Stomach (tissue), 19 donors: ENCODE measurements around the gene PLPPR3. TPM values are rescaled to one million over a fixed set of nuclear protein-coding genes. Genes with fewer than 3 reads are reported as not detected.
A peak's percentile ranks its signal among the peaks of the same experiment; 100 is the strongest.

Experiments used
- DNase-seq, 2 donors: peaks; one replicate each; pipeline versions ENCODE4 v3.0.0 to v3.0.0-alpha.2; 2013 to 2019
- H3K27ac ChIP-seq, 5 donors: fragments of 200-600 bp in 4 of 5; sonication (generic) in 4 of 5; one replicate each; pipeline ENCODE4 v1.5.1; 2013 to 2019; ENCODE audit warnings: mild to moderate bottlenecking in 1 of 5, moderate library complexity in 1 of 5
- H3K27me3 ChIP-seq, 3 donors: fragments of 200-600 bp; sonication (generic); one replicate each; pipeline ENCODE4 v1.5.1; 2017 to 2019; ENCODE audit warnings: mixed run types in 1 of 3
- H3K36me3 ChIP-seq, 4 donors: fragments of 200-600 bp; sonication (generic); 1 replicate in 3 of 4; 2 replicates in 1 of 4; pipeline ENCODE4 v1.5.1; 2016 to 2019
- H3K4me1 ChIP-seq, 4 donors: fragments of 200-600 bp; sonication (generic); one replicate each; pipeline ENCODE4 v1.5.1; 2016 to 2019
- H3K4me3 ChIP-seq, 4 donors: fragments of 200-600 bp; sonication (generic) in 3 of 4; one replicate each; pipeline ENCODE4 v1.5.1; 2016 to 2019; ENCODE audit warnings: mild to moderate bottlenecking in 1 of 4
- H3K9me3 ChIP-seq, 4 donors: fragments of 200-600 bp; sonication (generic); one replicate each; pipeline ENCODE4 v1.5.1; 2016 to 2019
- EP300 ChIP-seq: sonication (generic); formaldehyde crosslinking; IDR thresholded peaks from one replicate; pipeline ENCODE4 v1.6.1; 2017; ENCODE audit warnings: antibody characterized with exemption
- POLR2A ChIP-seq, 4 donors: fragments of 450-650 bp; IDR thresholded peaks; one replicate each; pipeline ENCODE4 v1.6.1; 2016; ENCODE audit warnings: antibody characterized with exemption in 4 of 4, control low read depth in 2 of 4, mild to moderate bottlenecking in 1 of 4, moderate library complexity in 1 of 4
- POLR2AphosphoS5 ChIP-seq, 3 donors: sonication (generic); formaldehyde crosslinking; IDR thresholded peaks; one replicate each; pipeline ENCODE4 v1.6.1; 2016; ENCODE audit warnings: antibody characterized with exemption in 3 of 3
- WGBS, 5 donors: extraction: QIAGEN DNeasy Blood & Tissue Kit in 3 of 5; methylation state at CpG; one replicate each; pipeline versions ENCODE4 v1.1.5 to v1.1.7; 2013 to 2018; 5-methylcytosine and 5-hydroxymethylcytosine counted together
- intact Hi-C: fragments of 100-400 bp; cut with DNase I; formaldehyde crosslinking; loops from one replicate; pipeline ENCODE4 v1.15.1; 2023; ENCODE audit warnings: low total_unique reads
- long read RNA-seq, 10 donors: transcript quantifications; one replicate each; lab custom pipeline, GENCODE V29; 2026
- polyA plus RNA-seq, 3 donors: library from polyadenylated mRNA; stranded (reverse); fragments of 200-250 nt; gene quantifications; one replicate each; pipeline ENCODE4 v1.2.3, GENCODE V29; 2013
- total RNA-seq, 5 donors: library from RNA; depleted of rRNA; stranded (reverse); fragments of >200 nt; gene quantifications; one replicate each; pipeline versions ENCODE4 v1.1.0 to v1.2.3, GENCODE V29; 2014 to 2016
- TF ChIP-seq, protein P1 (sequence below), 7 experiments: fragments of 450-650 bp in 4 of 7; fragments of 200-600 bp in 3 of 7; sonication (generic) in 3 of 7; IDR thresholded peaks; one replicate each; pipeline ENCODE4 v1.5.1; 2016 to 2019; ENCODE audit warnings: antibody characterized with exemption in 7 of 7, control low read depth in 2 of 7, mild to moderate bottlenecking in 1 of 7
- donor health status: healthy with polysubstance abuse.
- donor health status: Bipolar disorder and iron deficiency.
- donor health status: healthy.

PLPPR3 gene, protein sequence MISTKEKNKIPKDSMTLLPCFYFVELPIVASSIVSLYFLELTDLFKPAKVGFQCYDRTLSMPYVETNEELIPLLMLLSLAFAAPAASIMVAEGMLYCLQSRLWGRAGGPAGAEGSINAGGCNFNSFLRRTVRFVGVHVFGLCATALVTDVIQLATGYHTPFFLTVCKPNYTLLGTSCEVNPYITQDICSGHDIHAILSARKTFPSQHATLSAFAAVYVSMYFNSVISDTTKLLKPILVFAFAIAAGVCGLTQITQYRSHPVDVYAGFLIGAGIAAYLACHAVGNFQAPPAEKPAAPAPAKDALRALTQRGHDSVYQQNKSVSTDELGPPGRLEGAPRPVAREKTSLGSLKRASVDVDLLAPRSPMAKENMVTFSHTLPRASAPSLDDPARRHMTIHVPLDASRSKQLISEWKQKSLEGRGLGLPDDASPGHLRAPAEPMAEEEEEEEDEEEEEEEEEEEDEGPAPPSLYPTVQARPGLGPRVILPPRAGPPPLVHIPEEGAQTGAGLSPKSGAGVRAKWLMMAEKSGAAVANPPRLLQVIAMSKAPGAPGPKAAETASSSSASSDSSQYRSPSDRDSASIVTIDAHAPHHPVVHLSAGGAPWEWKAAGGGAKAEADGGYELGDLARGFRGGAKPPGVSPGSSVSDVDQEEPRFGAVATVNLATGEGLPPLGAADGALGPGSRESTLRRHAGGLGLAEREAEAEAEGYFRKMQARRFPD
- total RNA-seq (under 1 TPM in 1 of 5 donors, not detected in 4; 0.55 TPM), polyA plus RNA-seq (under 1 TPM in 1 of 3 donors, not detected in 2; 0.46 TPM)
- long read RNA-seq, donor 1, partial matches to known transcripts = 0 of 1 reads
- long read RNA-seq, donor 1, other reads (novel, unspliced or antisense) = 0 of 1 reads
- long read RNA-seq, donor 2, partial matches to known transcripts = 0 of 2 reads
- long read RNA-seq, donor 2, other reads (novel, unspliced or antisense) = 0 of 2 reads
- long read RNA-seq, donor 3 = 0 reads
- long read RNA-seq, donor 4 = 0 reads
- long read RNA-seq, donor 5, partial matches to known transcripts = 0 of 1 reads
- long read RNA-seq, donor 5, other reads (novel, unspliced or antisense) = 0 of 1 reads
- long read RNA-seq, donor 6, partial matches to known transcripts = 0 of 4 reads
- long read RNA-seq, donor 6, other reads (novel, unspliced or antisense) = 0 of 4 reads
- long read RNA-seq, donor 7, partial matches to known transcripts = 0 of 2 reads
- long read RNA-seq, donor 7, other reads (novel, unspliced or antisense) = 0 of 2 reads
- long read RNA-seq, donor 8, partial matches to known transcripts = 0 of 1 reads
- long read RNA-seq, donor 8, other reads (novel, unspliced or antisense) = 0 of 1 reads
- long read RNA-seq, donor 9 = 0 reads
- long read RNA-seq, donor 10, partial matches to known transcripts = 0 of 1 reads
- long read RNA-seq, donor 10, other reads (novel, unspliced or antisense) = 0 of 1 reads

DNA sequence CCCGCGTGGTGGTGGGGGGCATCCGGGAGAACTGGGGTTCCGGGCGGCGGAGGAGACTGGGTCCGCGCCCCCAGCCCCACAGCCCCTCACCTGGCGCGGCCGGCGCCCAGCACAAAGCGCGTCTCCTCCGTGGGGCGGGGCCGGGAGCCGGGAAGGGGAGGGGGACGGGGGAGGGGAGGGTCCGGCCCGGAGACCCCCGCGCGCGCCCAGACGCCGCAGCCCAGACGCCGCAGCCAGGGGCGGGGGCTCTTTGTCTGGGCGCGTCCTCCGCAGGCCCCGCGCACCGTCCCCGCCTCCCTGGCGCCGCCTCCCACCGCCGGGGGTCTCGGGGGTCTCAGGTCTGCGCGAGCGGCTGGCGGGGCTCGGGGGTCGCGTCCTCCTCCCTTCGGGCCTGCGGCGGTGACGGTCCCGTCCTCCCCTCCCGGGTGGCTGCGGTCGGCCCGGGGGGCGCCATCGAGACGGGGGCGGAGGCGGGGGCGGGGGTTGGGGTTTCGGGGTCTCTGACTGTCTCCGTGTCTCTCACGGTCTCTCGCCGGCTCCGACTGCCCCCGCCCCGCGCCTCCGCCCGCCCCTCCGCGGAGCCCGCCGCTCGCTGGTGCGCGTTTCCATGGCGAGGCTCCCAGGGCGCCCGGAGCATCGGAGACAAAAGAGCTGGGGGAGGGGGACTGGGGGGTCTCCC is at the start of gene PLPPR3:
TSS of gene PLPPR3 (minus strand) at position 131 of the 679 bp plus-strand sequence. CDS start 396 bp downstream, outside the sequence.
- TF ChIP-seq POLR2A (IDR thresholded peaks at IDR 0.05) (no peak), EP300 (no peak)
- Histone ChIP-seq H3K27me3 (peaks cover 13 to 56% (median 31%) of the 10 kb centered on the region in 3 donors), H3K9me3 (no peaks in the 10 kb centered on the region), H3K36me3 (no peaks in the 10 kb centered on the region), H3K4me1 (peaks cover 14 to 25% (median 22%) of the 10 kb centered on the region in 4 donors), H3K27ac (no peak within 1 kb of the TSS), H3K4me3 (peak within 1 kb of the TSS; percentile 25 to 48 (median 35))
- WGBS, 5 donors = 0 to 4% (median 2%) methylated on average over 1 to 79 of the region's 86 CpGs; no CpG with 5 or more reads in 1 of the 5 donors
- DNase-seq = peak in 1 of 2 donors; percentile 62
- intact Hi-C loops = no loop called here

DNA sequence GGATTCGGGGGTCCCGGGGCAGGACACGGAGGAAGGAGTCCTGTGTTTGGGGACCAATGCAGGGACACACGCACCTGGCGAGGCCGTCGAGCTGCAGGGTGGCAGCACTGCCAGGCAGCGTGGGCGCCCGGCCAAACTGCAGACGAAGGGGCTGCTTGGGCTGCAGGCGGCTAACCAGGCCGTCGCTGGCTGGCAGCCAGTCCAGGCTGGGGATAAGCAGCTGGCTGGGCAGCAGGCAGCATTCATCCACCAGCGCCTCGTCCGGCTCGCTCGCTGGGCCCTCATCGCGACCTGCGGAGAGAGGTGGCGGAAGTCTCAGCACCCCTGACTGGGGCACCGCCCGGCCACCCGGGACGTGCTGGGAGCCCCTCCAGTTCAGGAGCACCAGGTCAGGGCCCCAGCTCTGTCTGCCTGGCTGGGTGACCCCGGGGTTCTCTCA is 49.2 kb upstream of the PLPPR3 start:
- Histone ChIP-seq H3K27ac (peak overlapping the region in 4 of 5 donors; percentile 15 to 90 (median 84)), H3K4me1 (peaks cover 12 to 52% (median 33%) of the 10 kb centered on the region in 4 donors), H3K4me3 (no peak overlapping the region), H3K36me3 (peaks cover 19 to 82% (median 73%) of the 10 kb centered on the region in 4 donors), H3K9me3 (no peaks in the 10 kb centered on the region), H3K27me3 (no peaks in the 10 kb centered on the region)
- intact Hi-C loops = no loop called here
- TF ChIP-seq, protein P1, sequence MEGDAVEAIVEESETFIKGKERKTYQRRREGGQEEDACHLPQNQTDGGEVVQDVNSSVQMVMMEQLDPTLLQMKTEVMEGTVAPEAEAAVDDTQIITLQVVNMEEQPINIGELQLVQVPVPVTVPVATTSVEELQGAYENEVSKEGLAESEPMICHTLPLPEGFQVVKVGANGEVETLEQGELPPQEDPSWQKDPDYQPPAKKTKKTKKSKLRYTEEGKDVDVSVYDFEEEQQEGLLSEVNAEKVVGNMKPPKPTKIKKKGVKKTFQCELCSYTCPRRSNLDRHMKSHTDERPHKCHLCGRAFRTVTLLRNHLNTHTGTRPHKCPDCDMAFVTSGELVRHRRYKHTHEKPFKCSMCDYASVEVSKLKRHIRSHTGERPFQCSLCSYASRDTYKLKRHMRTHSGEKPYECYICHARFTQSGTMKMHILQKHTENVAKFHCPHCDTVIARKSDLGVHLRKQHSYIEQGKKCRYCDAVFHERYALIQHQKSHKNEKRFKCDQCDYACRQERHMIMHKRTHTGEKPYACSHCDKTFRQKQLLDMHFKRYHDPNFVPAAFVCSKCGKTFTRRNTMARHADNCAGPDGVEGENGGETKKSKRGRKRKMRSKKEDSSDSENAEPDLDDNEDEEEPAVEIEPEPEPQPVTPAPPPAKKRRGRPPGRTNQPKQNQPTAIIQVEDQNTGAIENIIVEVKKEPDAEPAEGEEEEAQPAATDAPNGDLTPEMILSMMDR (IDR thresholded peaks at IDR 0.05) = no peak
- no peak for TF ChIP-seq POLR2AphosphoS5 (IDR thresholded peaks at IDR 0.05)
- no peak for TF ChIP-seq EP300
- no peak for TF ChIP-seq POLR2A (IDR thresholded peaks at IDR 0.05)
- WGBS, 5 donors = 68 to 82% (median 75%) methylated on average over 11 to 28 of the region's 28 CpGs
- peak in 1 of 2 donors; percentile 81 for DNase-seq

DNA sequence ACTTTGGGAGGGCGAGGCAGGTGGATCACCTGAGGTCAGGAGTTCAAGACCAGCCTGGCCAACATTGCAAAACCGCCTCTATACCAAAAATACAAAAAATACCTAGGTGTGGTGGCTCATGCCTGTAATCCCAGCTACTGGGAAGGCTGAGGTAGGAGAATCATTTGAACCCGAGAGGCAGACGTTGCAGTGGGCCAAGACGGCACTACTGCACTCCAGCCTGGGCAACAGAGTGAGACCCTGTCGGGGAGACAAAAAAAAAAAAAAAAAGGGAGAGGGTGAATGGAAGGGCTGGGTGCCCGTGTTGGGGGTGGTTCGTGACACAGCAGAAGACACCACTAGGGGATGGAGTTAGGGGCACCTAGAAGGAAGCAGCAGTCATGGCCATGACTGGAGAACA is 48.6 kb upstream of the PLPPR3 start:
- intact Hi-C loops = no loop called here
- TF ChIP-seq POLR2A (IDR thresholded peaks at IDR 0.05) (no peak), POLR2AphosphoS5 (IDR thresholded peaks at IDR 0.05) (no peak), EP300 (no peak)
- TF ChIP-seq, protein P1 (IDR thresholded peaks at IDR 0.05) = no peak
- peaks cover 12 to 52% (median 33%) of the 10 kb centered on the region in 4 donors for H3K4me1 ChIP-seq
- WGBS, 5 donors = 84 to 93% (median 88%) methylated on average over 8 of the region's 8 CpGs
- H3K36me3 ChIP-seq = peaks cover 18 to 75% (median 67%) of the 10 kb centered on the region in 4 donors
- DNase-seq = no peak
- H3K9me3 ChIP-seq = no peaks in the 10 kb centered on the region
- H3K4me3 ChIP-seq = no peak overlapping the region
- H3K27ac ChIP-seq = peak overlapping the region in 4 of 5 donors; percentile 78 to 90 (median 84)
- no peaks in the 10 kb centered on the region for H3K27me3 ChIP-seq
